Epithelial cell of proximal tubule (primary cell): ENCODE data around the gene ASPM. TPM values are rescaled to one million over a fixed set of nuclear protein-coding genes. Genes with fewer than 3 reads are reported as not detected.

Source experiments
- DNase-seq: peaks from one replicate; pipeline ENCODE4 v3.0.0-alpha.2; 2011; ENCODE audit warnings: low read depth
- H3K4me3 ChIP-seq: 2 replicates; pipeline ENCODE4 v1.5.1; 2011; ENCODE audit warnings: low read depth, mild to moderate bottlenecking, low read length
- total RNA-seq: library from RNA; depleted of rRNA; stranded (reverse); fragments of >200 nt; gene quantifications from 2 replicates; pipeline ENCODE4 v1.2.3, GENCODE V29; 2015
- TF ChIP-seq, protein P1 (sequence below): conservative IDR thresholded peaks from 2 replicates; pipeline ENCODE4 v1.5.1; 2012; ENCODE audit warnings: low read depth, mild to moderate bottlenecking, low read length

The ASPM gene
- total RNA-seq, 1 donor from 2014 or later, result 39.6 TPM

DNA sequence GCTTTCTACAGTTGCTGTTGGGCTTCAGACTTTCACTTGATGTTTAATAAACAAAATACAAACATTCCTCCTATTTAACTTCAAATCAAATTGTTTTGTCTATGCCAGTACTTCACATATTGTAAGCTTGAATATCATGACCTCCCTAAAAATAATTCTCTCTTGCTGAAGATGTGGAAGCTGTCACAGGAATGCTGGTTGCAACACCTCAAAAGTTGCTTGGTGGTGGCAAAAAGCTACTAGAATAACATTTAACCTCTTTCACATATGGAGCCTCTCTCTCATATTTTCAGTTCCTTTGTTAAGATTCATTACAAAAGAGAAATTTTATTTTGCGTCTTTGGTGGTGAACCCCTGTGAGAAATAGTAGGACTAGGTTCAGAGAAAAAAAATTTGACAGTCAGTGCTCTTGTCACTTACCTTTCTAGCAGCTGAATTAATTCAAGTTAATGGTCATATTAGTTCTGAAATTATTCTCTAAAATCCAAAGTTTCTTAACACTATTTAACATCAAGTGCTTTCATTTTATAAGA is 53.9 kb downstream of the ASPM start:
- no peak overlapping the region for H3K4me3 ChIP-seq
- DNase-seq, result no peak
- TF ChIP-seq, protein P1, sequence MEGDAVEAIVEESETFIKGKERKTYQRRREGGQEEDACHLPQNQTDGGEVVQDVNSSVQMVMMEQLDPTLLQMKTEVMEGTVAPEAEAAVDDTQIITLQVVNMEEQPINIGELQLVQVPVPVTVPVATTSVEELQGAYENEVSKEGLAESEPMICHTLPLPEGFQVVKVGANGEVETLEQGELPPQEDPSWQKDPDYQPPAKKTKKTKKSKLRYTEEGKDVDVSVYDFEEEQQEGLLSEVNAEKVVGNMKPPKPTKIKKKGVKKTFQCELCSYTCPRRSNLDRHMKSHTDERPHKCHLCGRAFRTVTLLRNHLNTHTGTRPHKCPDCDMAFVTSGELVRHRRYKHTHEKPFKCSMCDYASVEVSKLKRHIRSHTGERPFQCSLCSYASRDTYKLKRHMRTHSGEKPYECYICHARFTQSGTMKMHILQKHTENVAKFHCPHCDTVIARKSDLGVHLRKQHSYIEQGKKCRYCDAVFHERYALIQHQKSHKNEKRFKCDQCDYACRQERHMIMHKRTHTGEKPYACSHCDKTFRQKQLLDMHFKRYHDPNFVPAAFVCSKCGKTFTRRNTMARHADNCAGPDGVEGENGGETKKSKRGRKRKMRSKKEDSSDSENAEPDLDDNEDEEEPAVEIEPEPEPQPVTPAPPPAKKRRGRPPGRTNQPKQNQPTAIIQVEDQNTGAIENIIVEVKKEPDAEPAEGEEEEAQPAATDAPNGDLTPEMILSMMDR, result no peak

DNA sequence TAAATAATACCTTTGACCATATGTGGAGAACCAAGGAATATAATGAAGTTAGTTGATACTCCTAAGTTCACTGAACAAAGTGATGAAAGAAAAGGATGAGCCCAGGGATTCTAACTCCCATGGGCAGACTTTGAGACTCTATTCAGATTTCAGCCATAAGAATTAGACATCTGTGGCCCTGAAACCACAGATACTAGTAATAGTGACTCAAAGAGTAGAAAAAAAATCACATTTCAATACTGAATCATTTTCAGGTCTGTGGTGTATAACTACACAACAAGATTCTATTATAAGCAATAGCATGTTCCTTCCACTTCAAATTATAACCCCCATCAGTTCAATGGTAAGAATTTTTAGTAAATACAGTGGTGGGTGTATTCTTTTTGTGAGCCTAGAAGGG is 63.0 kb downstream of the ASPM start:
- DNase-seq, result no peak
- TF ChIP-seq, protein P1, result no peak
- no peak overlapping the region for H3K4me3 ChIP-seq

DNA sequence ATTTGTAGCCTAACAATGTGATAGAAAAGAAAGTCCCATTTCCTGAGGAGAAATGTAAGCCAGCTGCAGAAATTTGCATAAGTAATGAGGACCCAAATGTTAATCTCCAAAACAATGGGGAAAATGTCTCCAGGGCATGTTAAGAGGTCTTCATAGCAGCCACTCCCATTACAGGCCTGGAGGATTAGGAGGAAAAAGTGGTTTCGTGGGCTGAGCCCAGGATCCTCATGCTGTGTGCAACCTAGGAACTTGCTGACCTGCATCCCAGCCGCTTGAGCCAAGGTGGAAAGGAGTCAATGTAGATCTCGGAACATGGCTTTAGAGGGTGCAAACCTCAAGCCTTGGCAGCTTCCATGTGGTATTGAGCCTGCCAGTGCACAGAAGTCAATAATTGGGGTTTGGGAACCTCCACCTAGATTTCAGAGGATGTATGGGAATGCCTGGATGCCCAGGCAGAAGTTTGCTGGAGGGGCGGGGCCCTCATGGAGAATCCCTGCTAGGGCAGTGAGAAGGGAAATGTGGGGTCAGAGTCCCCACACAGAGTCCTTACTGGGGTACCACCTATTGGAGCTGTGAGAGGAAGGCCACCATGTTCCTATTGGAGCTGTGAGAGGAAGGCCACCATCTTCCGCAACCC is 65.2 kb downstream of the ASPM start:
- no peak overlapping the region for H3K4me3 ChIP-seq
- TF ChIP-seq, protein P1, result no peak
- no peak for DNase-seq

DNA sequence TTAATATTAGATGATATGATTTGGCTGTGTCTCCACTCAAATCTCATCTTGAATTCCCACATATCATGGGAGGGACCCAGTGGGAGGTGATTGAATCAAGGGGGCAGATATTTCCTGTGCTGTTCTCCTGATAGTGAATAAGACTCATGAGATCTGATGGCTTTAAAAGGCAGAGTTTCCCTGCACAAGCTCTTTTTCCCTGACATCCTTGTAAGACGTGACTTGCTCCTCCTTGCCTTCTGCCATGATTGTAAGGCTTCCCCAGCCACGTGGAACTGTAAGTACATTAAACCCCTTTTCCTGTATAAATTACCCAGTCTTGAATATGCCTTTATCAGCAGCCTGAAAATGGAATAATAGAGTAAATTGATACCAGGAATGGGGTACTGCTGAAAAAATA is 66.1 kb downstream of the ASPM start:
- TF ChIP-seq, protein P1, result no peak
- H3K4me3 ChIP-seq, result no peak overlapping the region
- DNase-seq, result no peak

DNA sequence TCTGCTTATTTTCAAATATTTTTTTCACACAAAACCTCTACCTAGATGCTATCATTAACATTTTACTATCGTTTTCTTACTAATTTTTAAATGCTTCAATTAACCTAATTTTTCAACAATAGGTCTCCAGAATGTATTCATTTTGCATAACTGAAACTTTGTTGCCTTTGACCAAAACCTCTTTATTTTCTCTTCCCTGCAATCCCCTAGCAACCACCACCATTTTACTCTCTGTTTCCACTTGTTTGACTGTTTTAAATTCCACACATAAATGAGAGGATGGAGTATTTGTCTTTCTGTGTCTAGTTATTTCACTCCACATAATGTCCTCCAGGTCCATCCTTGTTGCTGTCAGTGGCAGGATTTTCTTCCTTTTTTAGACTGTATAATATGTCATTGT is 69.9 kb downstream of the ASPM start:
- TF ChIP-seq, protein P1, result no peak
- no peak for DNase-seq
- H3K4me3 ChIP-seq, result no peak overlapping the region

DNA sequence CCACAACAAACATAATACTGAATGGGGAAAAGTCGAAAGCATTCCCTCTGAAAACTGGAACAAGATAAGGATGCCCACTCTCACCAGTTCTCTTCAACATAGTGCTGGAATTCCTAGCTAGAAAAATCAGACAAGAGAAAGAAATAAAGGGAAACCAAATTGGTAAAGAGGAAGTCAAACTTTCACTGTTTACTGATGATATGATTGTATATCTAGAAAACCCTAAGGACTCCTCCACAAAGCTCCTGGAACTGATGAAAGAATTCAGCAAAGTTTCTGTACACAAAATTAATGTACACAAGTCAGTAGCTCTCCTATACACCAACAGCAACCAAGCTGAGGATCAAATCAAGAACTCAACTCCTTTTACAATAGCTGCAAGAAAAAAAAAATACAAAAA is 72.5 kb downstream of the ASPM start:
- no peak overlapping the region for H3K4me3 ChIP-seq
- DNase-seq, result no peak
- TF ChIP-seq, protein P1, result no peak

DNA sequence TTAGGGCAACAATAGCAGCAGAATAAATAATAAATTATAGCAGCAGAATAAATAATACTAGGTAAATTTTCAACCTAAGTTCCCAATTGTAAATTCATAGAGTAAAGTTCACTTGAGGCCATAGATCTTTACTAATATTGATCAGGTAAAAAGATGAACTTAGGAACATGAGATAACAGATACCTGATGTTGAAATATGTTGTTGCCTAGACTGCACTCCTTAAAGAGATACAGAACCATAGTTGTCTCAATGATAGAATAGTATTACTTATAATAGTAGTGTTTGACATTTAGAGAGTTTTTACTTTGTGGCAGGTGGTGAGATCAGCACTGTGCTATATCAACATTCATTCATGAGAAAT is 79.0 kb downstream of the ASPM start:
- TF ChIP-seq, protein P1, result no peak
- no peak for DNase-seq
- H3K4me3 ChIP-seq, result no peak overlapping the region
